Hepatocyte (in vitro differentiated cells): ENCODE data around the gene PDGFRB.

Experiments used
- EZH2phosphoT487 ChIP-seq: fragments of 200-600 bp; sonication (generic); IDR thresholded peaks from one replicate; pipeline ENCODE4 v1.6.1; 2018; ENCODE audit warnings: antibody characterized with exemption, mild to moderate bottlenecking, low read depth, moderate library complexity; ENCODE audit not compliant: unreplicated experiment, severe bottlenecking
- TF ChIP-seq, protein P1 (sequence below): fragments of 200-600 bp; sonication (generic); IDR thresholded peaks from 2 replicates; pipeline ENCODE4 v1.5.1; 2016; ENCODE audit warnings: antibody characterized with exemption, mild to moderate bottlenecking; ENCODE audit not compliant: poor library complexity

DNA sequence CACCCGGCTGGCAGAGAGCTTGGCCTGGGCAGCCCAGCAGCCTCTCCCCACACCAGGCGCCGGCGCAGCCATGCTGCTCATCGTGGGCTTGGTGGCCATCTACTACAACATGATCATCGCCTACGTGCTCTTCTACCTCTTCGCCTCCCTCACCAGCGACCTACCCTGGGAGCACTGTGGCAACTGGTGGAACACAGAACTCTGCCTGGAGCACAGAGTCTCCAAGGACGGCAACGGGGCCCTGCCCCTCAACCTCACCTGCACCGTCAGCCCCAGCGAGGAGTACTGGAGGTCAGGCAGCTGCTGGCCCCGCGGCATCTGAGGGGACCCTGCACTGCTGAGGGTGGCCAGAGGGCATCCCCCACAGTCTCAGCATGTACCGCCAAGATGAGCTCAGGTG, 41.3 kb upstream of the PDGFRB start:
- TF ChIP-seq, protein P1, sequence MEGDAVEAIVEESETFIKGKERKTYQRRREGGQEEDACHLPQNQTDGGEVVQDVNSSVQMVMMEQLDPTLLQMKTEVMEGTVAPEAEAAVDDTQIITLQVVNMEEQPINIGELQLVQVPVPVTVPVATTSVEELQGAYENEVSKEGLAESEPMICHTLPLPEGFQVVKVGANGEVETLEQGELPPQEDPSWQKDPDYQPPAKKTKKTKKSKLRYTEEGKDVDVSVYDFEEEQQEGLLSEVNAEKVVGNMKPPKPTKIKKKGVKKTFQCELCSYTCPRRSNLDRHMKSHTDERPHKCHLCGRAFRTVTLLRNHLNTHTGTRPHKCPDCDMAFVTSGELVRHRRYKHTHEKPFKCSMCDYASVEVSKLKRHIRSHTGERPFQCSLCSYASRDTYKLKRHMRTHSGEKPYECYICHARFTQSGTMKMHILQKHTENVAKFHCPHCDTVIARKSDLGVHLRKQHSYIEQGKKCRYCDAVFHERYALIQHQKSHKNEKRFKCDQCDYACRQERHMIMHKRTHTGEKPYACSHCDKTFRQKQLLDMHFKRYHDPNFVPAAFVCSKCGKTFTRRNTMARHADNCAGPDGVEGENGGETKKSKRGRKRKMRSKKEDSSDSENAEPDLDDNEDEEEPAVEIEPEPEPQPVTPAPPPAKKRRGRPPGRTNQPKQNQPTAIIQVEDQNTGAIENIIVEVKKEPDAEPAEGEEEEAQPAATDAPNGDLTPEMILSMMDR: no peak
- TF ChIP-seq EZH2phosphoT487: no peak
